Uterus (tissue), 4 donors: ENCODE data around the gene GPR32. TPM values are rescaled to one million over a fixed set of nuclear protein-coding genes. Genes with fewer than 3 reads are reported as not detected.

Source experiments
- DNase-seq, 2 donors: peaks; one replicate each; pipeline ENCODE4 v3.0.0-alpha.2; 2019 to 2020
- H3K27ac ChIP-seq, 2 donors: fragments of 200-600 bp; sonication (generic); 1 replicate in 1 of 2; 2 replicates in 1 of 2; pipeline ENCODE4 v1.5.1; 2016 to 2018
- H3K27me3 ChIP-seq, 2 donors: fragments of 200-600 bp; sonication (generic); one replicate each; pipeline ENCODE4 v1.5.1; 2018 to 2019; ENCODE audit warnings: control low read depth in 1 of 2
- H3K36me3 ChIP-seq, 2 donors: fragments of 200-600 bp; sonication (generic); one replicate each; pipeline ENCODE4 v1.5.1; 2019; ENCODE audit warnings: control low read depth in 1 of 2
- H3K4me1 ChIP-seq, 2 donors: fragments of 200-600 bp; sonication (generic); one replicate each; pipeline ENCODE4 v1.5.1; 2018 to 2019; ENCODE audit warnings: control low read depth in 1 of 2
- H3K4me3 ChIP-seq, 2 donors: fragments of 200-600 bp; sonication (generic); 1 replicate in 1 of 2; 2 replicates in 1 of 2; pipeline ENCODE4 v1.5.1; 2018 to 2019; ENCODE audit warnings: mild to moderate bottlenecking in 1 of 2
- H3K9me3 ChIP-seq, 2 donors: fragments of 200-600 bp; sonication (generic); one replicate each; pipeline ENCODE4 v1.5.1; 2019; ENCODE audit warnings: control low read depth in 1 of 2
- CTCF ChIP-seq, 4 experiments: fragments of 200-600 bp in 2 of 4; fragments of 450-650 bp in 2 of 4; sonication (generic) in 2 of 4; IDR thresholded peaks; one replicate each; pipeline ENCODE4 v1.5.1; 2016 to 2019; ENCODE audit warnings: antibody characterized with exemption in 4 of 4, mild to moderate bottlenecking in 2 of 4, moderate library complexity in 1 of 4
- POLR2A ChIP-seq, 2 donors: fragments of 450-650 bp; IDR thresholded peaks; one replicate each; pipeline ENCODE4 v1.6.1; 2016; ENCODE audit warnings: antibody characterized with exemption in 2 of 2, mild to moderate bottlenecking in 1 of 2, moderate library complexity in 1 of 2
- intact Hi-C: fragments of 100-400 bp; cut with DNase I; formaldehyde crosslinking; loops from one replicate; pipeline ENCODE4 v1.15.1; 2023; ENCODE audit warnings: low total_unique reads
- total RNA-seq, 4 donors: library from RNA; depleted of rRNA in 3 of 4; stranded (reverse); fragments of >200 nt in 3 of 4; gene quantifications; one replicate each; pipeline versions ENCODE4 v1.1.0 to v1.2.4, GENCODE V29; 2014 to 2023
- donor health status: DM: yes; HTN: yes; CAD: no.

GPR32 gene
- total RNA-seq, 4 donors from 2014 or later: not detected

GRCh38 chr19:50796634-50797428 is 26.6 kb downstream of the GPR32 start:
- H3K4me1 ChIP-seq: no peaks in the 10 kb centered on the region
- H3K27ac ChIP-seq: no peak overlapping the region
- DNase-seq: no peak
- no peak overlapping the region for H3K4me3 ChIP-seq
- no peaks in the 10 kb centered on the region for H3K27me3 ChIP-seq
- intact Hi-C loops: no loop called here
- no peaks in the 10 kb centered on the region for H3K36me3 ChIP-seq
- TF ChIP-seq POLR2A (IDR thresholded peaks at IDR 0.05) (no peak), CTCF (IDR thresholded peaks at IDR 0.05) (no peak)
- H3K9me3 ChIP-seq: no peaks in the 10 kb centered on the region

- no peaks in the 10 kb centered on the region for H3K36me3 ChIP-seq
- intact Hi-C loops: no loop called here
Measured at GRCh38 chr19:50797429-50797780, 27.1 kb downstream of the GPR32 start.

GRCh38 chr19:50797781-50798658 is 27.8 kb downstream of the GPR32 start:
- TF ChIP-seq POLR2A (IDR thresholded peaks at IDR 0.05): no peak
- TF ChIP-seq CTCF (IDR thresholded peaks at IDR 0.05): no peak

More at GRCh38 chr19:50797429-50797780, 27.1 kb downstream of the GPR32 start:
- no peak for TF ChIP-seq POLR2A (IDR thresholded peaks at IDR 0.05)
- TF ChIP-seq CTCF (IDR thresholded peaks at IDR 0.05): no peak
- no peaks in the 10 kb centered on the region for H3K27me3 ChIP-seq
- H3K4me3 ChIP-seq: no peak overlapping the region
- H3K9me3 ChIP-seq: no peaks in the 10 kb centered on the region
- DNase-seq: no peak
- no peak overlapping the region for H3K27ac ChIP-seq
- H3K4me1 ChIP-seq: no peaks in the 10 kb centered on the region

GRCh38 chr19:50798659-50799546 is 28.6 kb downstream of the GPR32 start:
- DNase-seq: no peak
- no peaks in the 10 kb centered on the region for H3K36me3 ChIP-seq
- H3K9me3 ChIP-seq: no peaks in the 10 kb centered on the region
- no peak for TF ChIP-seq CTCF (IDR thresholded peaks at IDR 0.05)
- TF ChIP-seq POLR2A (IDR thresholded peaks at IDR 0.05): no peak
- H3K27ac ChIP-seq: no peak overlapping the region
- H3K4me1 ChIP-seq: peaks cover 0 to 11% of the 10 kb centered on the region in 2 donors
- no peak overlapping the region for H3K4me3 ChIP-seq
- H3K27me3 ChIP-seq: no peaks in the 10 kb centered on the region
- intact Hi-C loops: no loop called here

More at GRCh38 chr19:50797781-50798658, 27.8 kb downstream of the GPR32 start:
- Histone ChIP-seq H3K36me3 (no peaks in the 10 kb centered on the region), H3K27ac (no peak overlapping the region), H3K4me3 (no peak overlapping the region), H3K27me3 (no peaks in the 10 kb centered on the region), H3K4me1 (peaks cover 0 to 3% of the 10 kb centered on the region in 2 donors), H3K9me3 (no peaks in the 10 kb centered on the region)
- DNase-seq: no peak
- intact Hi-C loops: no loop called here
